IMR-90 (cell line): ENCODE results near the gene ARSA. TPM values are rescaled to one million over a fixed set of nuclear protein-coding genes. Genes with fewer than 3 reads are reported as not detected.

Experiments
- ATAC-seq: fragments of 200-7000 bp; cut with Tn5 transposase; 2 replicates; pipeline ENCODE4 v1.9.1; 2020; ENCODE audit warnings: low read depth, mild to moderate bottlenecking, moderate library complexity
- BruUV-seq: library from RNA; stranded (reverse); fragments of 400-500 nt; replicated peaks from 2 replicates; lab custom pipeline; 2021; lab: Mats Ljungman, UMichigan
- CTCF ChIA-PET: fragments of 300-600 bp; formaldehyde crosslinking; extraction: SDS; loops from one replicate; lab custom pipeline; 2021; ENCODE audit warnings: antibody characterized with exemption; lab: Yijun Ruan, JAX
- POLR2A ChIA-PET: fragments of 300-600 bp; sonication (Branson Sonifier 250); formaldehyde crosslinking; loops from one replicate; lab custom pipeline; 2022; ENCODE audit warnings: antibody characterized with exemption; ENCODE audit not compliant: unreplicated experiment; lab: Charles Lee
- DNase-seq: peaks from one replicate; pipeline ENCODE4 v3.0.0; 2013
- H2AFZ ChIP-seq: replicated peaks from 2 replicates; pipeline ENCODE3; 2013; ENCODE audit warnings: low read length, mild to moderate bottlenecking; ENCODE audit not compliant: poor library complexity
- H2AK5ac ChIP-seq: 2 replicates; pipeline ENCODE4 v1.6.1; 2013; ENCODE audit warnings: low read depth, low read length, inconsistent platforms
- H2AK9ac ChIP-seq: replicated peaks from 2 replicates; pipeline ENCODE3; 2013; ENCODE audit warnings: mild to moderate bottlenecking, low read depth, low read length, moderate library complexity; ENCODE audit not compliant: poor library complexity
- H2BK120ac ChIP-seq: 2 replicates; pipeline ENCODE4 v1.6.1; 2013; ENCODE audit warnings: low read depth, low read length, inconsistent platforms
- H2BK15ac ChIP-seq: 3 replicates; pipeline ENCODE4 v1.6.1; 2013; ENCODE audit warnings: low read depth, low read length, inconsistent platforms
- H2BK20ac ChIP-seq: 2 replicates; pipeline ENCODE4 v1.6.1; 2013; ENCODE audit warnings: low read depth, mild to moderate bottlenecking, inconsistent platforms, low read length, moderate library complexity
- H2BK5ac ChIP-seq: 2 replicates; pipeline ENCODE4 v1.6.1; 2013; ENCODE audit warnings: mild to moderate bottlenecking, low read depth, low read length, inconsistent platforms; ENCODE audit not compliant: poor library complexity, severe bottlenecking
- H3K14ac ChIP-seq: replicated peaks from 2 replicates; pipeline ENCODE4 v1.6.1; 2013; ENCODE audit warnings: low read depth, low read length, inconsistent platforms
- H3K18ac ChIP-seq: 2 replicates; pipeline ENCODE4 v1.6.1; 2013; ENCODE audit warnings: low read depth, low read length, control low read depth
- H3K23ac ChIP-seq: 2 replicates; pipeline ENCODE4 v1.6.1; 2013; ENCODE audit warnings: low read depth, low read length, inconsistent platforms
- H3K27ac ChIP-seq: 2 replicates; pipeline ENCODE4 v1.5.1; 2013; ENCODE audit warnings: mild to moderate bottlenecking, control low read depth, low read length; ENCODE audit not compliant: insufficient read depth
- H3K27me3 ChIP-seq: 2 replicates; pipeline ENCODE4 v1.6.1; 2013; ENCODE audit warnings: low read length; ENCODE audit not compliant: control insufficient read depth, insufficient read depth
- H3K36me3 ChIP-seq: 2 replicates; pipeline ENCODE4 v1.6.1; 2013; ENCODE audit warnings: low read length, mixed read lengths; ENCODE audit not compliant: control insufficient read depth, insufficient read depth
- H3K4ac ChIP-seq: 2 replicates; pipeline ENCODE4 v1.6.1; 2013; ENCODE audit warnings: low read depth, low read length, inconsistent platforms
- H3K4me1 ChIP-seq: 2 replicates; pipeline ENCODE4 v1.6.1; 2013; ENCODE audit warnings: low read length, mixed read lengths; ENCODE audit not compliant: control insufficient read depth, insufficient read depth
- H3K4me2 ChIP-seq: 2 replicates; pipeline ENCODE4 v1.6.1; 2013; ENCODE audit warnings: low read depth, mild to moderate bottlenecking, control low read depth, low read length, moderate library complexity
- H3K4me3 ChIP-seq: 2 replicates; pipeline ENCODE4 v1.5.1; 2013; ENCODE audit warnings: low read depth, mild to moderate bottlenecking, control low read depth, low read length, moderate library complexity; ENCODE audit not compliant: insufficient read depth
- H3K56ac ChIP-seq: 2 replicates; pipeline ENCODE4 v1.6.1; 2013; ENCODE audit warnings: low read length, inconsistent platforms; ENCODE audit not compliant: insufficient read depth; ENCODE audit errors: extremely low read depth
- H3K79me1 ChIP-seq, 2 experiments: 2 replicates each; pipeline ENCODE4 v1.6.1; 2013; ENCODE audit warnings: low read length in 2 of 2, inconsistent platforms in 1 of 2, low read depth in 1 of 2
- H3K9ac ChIP-seq: 2 replicates; pipeline ENCODE4 v1.6.1; 2013; ENCODE audit warnings: low read depth, low read length, control low read depth
- H3K9me1 ChIP-seq: 2 replicates; pipeline ENCODE4 v1.6.1; 2013; ENCODE audit warnings: low read length, inconsistent platforms; ENCODE audit not compliant: insufficient read depth
- H3K9me3 ChIP-seq: 2 replicates; pipeline ENCODE4 v1.6.1; 2013; ENCODE audit warnings: low read length; ENCODE audit not compliant: control insufficient read depth, insufficient read depth
- H4K20me1 ChIP-seq: 2 replicates; pipeline ENCODE4 v1.6.1; 2013; ENCODE audit warnings: low read length, inconsistent platforms; ENCODE audit not compliant: insufficient read depth
- H4K5ac ChIP-seq: 2 replicates; pipeline ENCODE4 v1.6.1; 2013; ENCODE audit warnings: mild to moderate bottlenecking, low read depth, low read length, control low read depth
- H4K8ac ChIP-seq, 2 experiments: 2 replicates each; pipeline ENCODE4 v1.6.1; 2013; ENCODE audit warnings: low read depth in 2 of 2, low read length in 2 of 2, control low read depth in 1 of 2, inconsistent platforms in 1 of 2
- H4K91ac ChIP-seq: 2 replicates; pipeline ENCODE4 v1.6.1; 2013; ENCODE audit warnings: low read depth, low read length, inconsistent platforms; ENCODE audit not compliant: insufficient read depth
- CHD1 ChIP-seq: IDR thresholded peaks from 2 replicates; pipeline ENCODE4 v1.6.1; 2012; ENCODE audit warnings: low read depth, low read length, improper control_type of control experiment
- WGBS, 2 experiments: methylation state at CpG; one replicate each; pipeline versions ENCODE4 v1.1.5 to v1.1.7; 2013; ENCODE audit warnings: missing lambda C conversion rate in 2 of 2; ENCODE audit not compliant: insufficient read length in 1 of 2; ENCODE audit errors: extremely low coverage in 2 of 2; 5-methylcytosine and 5-hydroxymethylcytosine counted together
- dilution Hi-C: fragments of 300-500 bp; cut with HindIII; formaldehyde crosslinking; loops from one replicate; pipeline ENCODE4 v1.14.3; 2018; ENCODE audit warnings: low sequenced_read_pairs; ENCODE audit not compliant: unreplicated experiment
- in situ Hi-C: fragments of 300-500 bp; cut with MboI; formaldehyde crosslinking; loops from 3 replicates; pipeline ENCODE4 v1.14.3; 2019; ENCODE audit warnings: low sequenced_read_pairs, inconsistent platforms, mixed read lengths
- intact Hi-C: fragments of 100-400 bp; cut with micrococcal nuclease; formaldehyde crosslinking; loops from 2 replicates; pipeline ENCODE4 v1.10.0; 2022
- polyA plus RNA-seq, 3 experiments: library from polyadenylated mRNA; depleted of rRNA; stranded (reverse); fragments of >200 nt; gene quantifications; 2 replicates each; pipeline ENCODE4 v1.2.3, GENCODE V29; 2012; ENCODE audit warnings: low replicate concordance in 1 of 3
- total RNA-seq: library from RNA; depleted of rRNA; stranded (reverse); fragments of >200 nt; gene quantifications from 2 replicates; pipeline ENCODE4 v1.2.3, GENCODE V29; 2012

The ARSA gene
- total and polyA plus RNA-seq, 2 of the 4 experiments (the other 2 are of a cell fraction): 3.4 to 24.2 TPM

- H2BK15ac ChIP-seq: no peak overlapping the region
- no peak overlapping the region for H2BK5ac ChIP-seq
- BruUV-seq: no TSS peak
- H3K4ac ChIP-seq: no peak overlapping the region
- H3K9me3 ChIP-seq: no peaks in the 10 kb centered on the region; the same call in 1 of the 2 replicates
- DNase-seq: no peak
- H3K18ac ChIP-seq: no peak overlapping the region
- ATAC-seq: no peak
- H4K91ac ChIP-seq: no peak overlapping the region
- H3K36me3 ChIP-seq: no peaks in the 10 kb centered on the region
- no peak overlapping the region for H4K5ac ChIP-seq
- no peak overlapping the region for H3K27ac ChIP-seq
- ChIA-PET POLR2A (no interaction called here), CTCF (no interaction called here)
- no peak overlapping the region for H3K56ac ChIP-seq
- no peaks in the 10 kb centered on the region; the same call in 1 of the 2 replicates for H3K4me1 ChIP-seq
- H3K23ac ChIP-seq: peak overlapping the region; percentile 78; the same call in 1 of the 2 replicates
- H3K14ac ChIP-seq: no peak overlapping the region
- H3K27me3 ChIP-seq: peaks cover 44% of the 10 kb centered on the region
- in situ Hi-C loops: no loop called here
- no peak overlapping the region for H3K4me3 ChIP-seq
- no peak overlapping the region for H3K4me2 ChIP-seq
- H2BK120ac ChIP-seq: no peak overlapping the region
- H3K79me1 ChIP-seq: no peaks in the 10 kb centered on the region
- H2BK20ac ChIP-seq: no peak overlapping the region
- H4K8ac ChIP-seq: no peak overlapping the region
- dilution Hi-C loops: no loop called here
- no peaks in the 10 kb centered on the region; the same call in 1 of the 2 replicates for H4K20me1 ChIP-seq
- TF ChIP-seq CHD1: no peak
- no peak overlapping the region for H2AK9ac ChIP-seq
- H2AFZ ChIP-seq: peak overlapping the region; percentile 78
- no peak overlapping the region for H3K9ac ChIP-seq
- peaks cover 8% of the 10 kb centered on the region for H3K9me1 ChIP-seq
- 89% methylated on average over 6 of the region's 9 CpGs; no CpG with 5 or more reads in 1 of the 2 experiments for WGBS, 2 experiments
- intact Hi-C loops: no loop called here
- H2AK5ac ChIP-seq: no peak overlapping the region
These were observed 47.7 kb upstream of the ARSA start for GRCh38 chr22:50675553-50676179.
